NCI-H748 treated with DMSO at 0.1 percent for 48 hours (cell line): ENCODE data around the gene JAKMIP1.

ENCODE experiments used
- DNase-seq: peaks from one replicate; lab custom pipeline; 2025; lab: John Stamatoyannopoulos, UW

JAKMIP1 gene

GRCh38 chr4:6180841-6181631 is 19.3 kb downstream of the JAKMIP1 start:
- DNase-seq, result no peak

GRCh38 chr4:6179362-6179761 is 21.0 kb downstream of the JAKMIP1 start:
- DNase-seq, result no peak

- no peak for DNase-seq
Observed at GRCh38 chr4:6178757-6179156, 21.6 kb downstream of the JAKMIP1 start.

- no peak for DNase-seq
Observed at GRCh38 chr4:6177587-6178197, 22.7 kb downstream of the JAKMIP1 start.

GRCh38 chr4:6175426-6175825 is 24.9 kb downstream of the JAKMIP1 start:
- no peak for DNase-seq

- DNase-seq, result no peak
Observed at GRCh38 chr4:6172927-6173200, 27.5 kb downstream of the JAKMIP1 start.

- DNase-seq, result no peak
Observed at GRCh38 chr4:6172093-6172926, 28.0 kb downstream of the JAKMIP1 start.

- no peak for DNase-seq
Observed at GRCh38 chr4:6169239-6169638, 31.1 kb downstream of the JAKMIP1 start.

GRCh38 chr4:6165766-6166165 is 34.6 kb downstream of the JAKMIP1 start:
- no peak for DNase-seq

GRCh38 chr4:6162885-6163284 is 37.5 kb downstream of the JAKMIP1 start:
- no peak for DNase-seq

GRCh38 chr4:6161921-6162464 is 38.4 kb downstream of the JAKMIP1 start:
- DNase-seq, result no peak

GRCh38 chr4:6160536-6160935 is 39.8 kb downstream of the JAKMIP1 start:
- no peak for DNase-seq

GRCh38 chr4:6157926-6158325 is 42.4 kb downstream of the JAKMIP1 start:
- no peak for DNase-seq

GRCh38 chr4:6155996-6156750 is 44.2 kb downstream of the JAKMIP1 start:
- no peak for DNase-seq

- DNase-seq, result no peak
Observed at GRCh38 chr4:6154875-6155274, 45.5 kb downstream of the JAKMIP1 start.

- no peak for DNase-seq
Observed at GRCh38 chr4:6153874-6154273, 46.5 kb downstream of the JAKMIP1 start.

- no peak for DNase-seq
Observed at GRCh38 chr4:6152869-6153705, 47.3 kb downstream of the JAKMIP1 start.

GRCh38 chr4:6150046-6150735 is 50.2 kb downstream of the JAKMIP1 start:
- DNase-seq, result no peak

GRCh38 chr4:6148506-6149205 is 51.7 kb downstream of the JAKMIP1 start:
- no peak for DNase-seq

- DNase-seq, result no peak
Observed at GRCh38 chr4:6147441-6147840, 52.9 kb downstream of the JAKMIP1 start.
